ACHN (cell line): ENCODE results near the gene TBC1D3D.
"Not testable (repeated sequence)": the region's sequence is repeated elsewhere in the genome, so short reads cannot be mapped to it uniquely, and the experiment has no call there.

Experiments
- DNase-seq: peaks from one replicate; pipeline ENCODE4 v3.0.0-alpha.2; 2015
- in situ Hi-C: cut with HindIII; loops from 2 replicates; pipeline ENCODE4 v1.10.0; 2017; ENCODE audit warnings: low sequenced_read_pairs, low pct_ligation_motif_present, low pct_unique_long_range_greater_than_20kb

TBC1D3D gene

DNA sequence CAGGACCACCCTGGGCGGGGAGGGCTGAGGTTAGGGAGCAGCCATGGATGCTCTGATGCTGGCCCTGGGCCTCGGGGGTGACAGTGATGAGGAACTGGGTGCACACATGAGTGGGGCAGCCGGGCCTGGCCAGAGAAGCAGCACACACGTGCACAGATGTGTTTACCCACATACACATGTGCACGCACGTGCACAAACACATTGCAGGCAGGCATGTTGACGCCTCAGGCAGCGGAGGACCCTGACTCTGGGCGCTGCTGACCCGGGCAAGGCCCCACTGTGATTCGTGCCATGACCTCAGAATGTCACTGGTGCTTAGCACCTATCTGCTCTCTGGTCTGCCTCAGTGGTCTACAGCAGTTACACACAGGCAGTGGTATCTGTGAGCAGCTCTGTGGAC lies at the start of gene TBC1D3D:
TSS of gene TBC1D3D (plus strand) at position 301 of the 400 bp plus-strand sequence. CDS start 1,585 bp downstream, outside the sequence.
- in situ Hi-C loops = not testable (repeated sequence)

DNA sequence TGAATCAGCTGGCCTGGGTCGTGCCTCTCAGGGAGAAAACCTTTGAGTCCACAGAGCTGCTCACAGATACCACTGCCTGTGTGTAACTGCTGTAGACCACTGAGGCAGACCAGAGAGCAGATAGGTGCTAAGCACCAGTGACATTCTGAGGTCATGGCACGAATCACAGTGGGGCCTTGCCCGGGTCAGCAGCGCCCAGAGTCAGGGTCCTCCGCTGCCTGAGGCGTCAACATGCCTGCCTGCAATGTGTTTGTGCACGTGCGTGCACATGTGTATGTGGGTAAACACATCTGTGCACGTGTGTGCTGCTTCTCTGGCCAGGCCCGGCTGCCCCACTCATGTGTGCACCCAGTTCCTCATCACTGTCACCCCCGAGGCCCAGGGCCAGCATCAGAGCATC lies 14.8 kb upstream of the TBC1D3D start, which contains the start of gene TBC1D3L:
TSS of gene TBC1D3L (minus strand) at position 101 of the 400 bp plus-strand sequence. CDS start 1,540 bp downstream, outside the sequence.
- DNase-seq, in situ Hi-C loops: not testable (repeated sequence)

More for the DNA sequence above, at the start of gene TBC1D3D:
- DNase-seq = not testable (repeated sequence)
